Measurements from ENCODE around the gene GET4.

GRCh38 chr7:897086-897485 is 20.7 kb downstream of the GET4 start:
- no peak for TF ChIP-seq CTCF (IDR thresholded peaks at IDR 0.05)
- TF ChIP-seq POLR2AphosphoS5 (IDR thresholded peaks at IDR 0.05; ENCODE audit: low read depth, low read length): no peak
- no peak for TF ChIP-seq EZH2phosphoT487 (IDR thresholded peaks at IDR 0.05; ENCODE audit: borderline replicate concordance, low read depth)
- TF ChIP-seq NRF1 (IDR thresholded peaks at IDR 0.05; ENCODE audit: low read depth, low read length): no peak
- no peak for TF ChIP-seq FOXJ3 (CRISPR knock-in tag; IDR thresholded peaks at IDR 0.05)
- TF ChIP-seq GATA2 (CRISPR knock-in tag; IDR thresholded peaks at IDR 0.05): no peak
- TF ChIP-seq GABPA (IDR thresholded peaks at IDR 0.05; ENCODE audit: low read depth): no peak
- TF ChIP-seq PBX3 (IDR thresholded peaks at IDR 0.05): no peak
- no peak for TF ChIP-seq ELF1 (IDR thresholded peaks at IDR 0.05)
- TF ChIP-seq EP300 (IDR thresholded peaks at IDR 0.05; ENCODE audit: borderline replicate concordance in 1 of 2, low read depth in 1 of 2, low read length in 1 of 2): no peak
- no peak for TF ChIP-seq REST (IDR thresholded peaks at IDR 0.05; ENCODE audit: low read depth, low read length)
